Small intestine (tissue), 7 donors: ENCODE data around the gene UNC50. TPM values are rescaled to one million over a fixed set of nuclear protein-coding genes. Genes with fewer than 3 reads are reported as not detected.

Experiments used
- DNase-seq, 2 donors: peaks; one replicate each; pipeline versions ENCODE4 v3.0.0 to v3.0.0-alpha.2; 2013
- FAIRE-seq: peaks from 2 replicates; lab custom pipeline; 2012; peaks lifted over from hg19 to GRCh38; lab: Jason Lieb, UNC
- H3K27ac ChIP-seq, 3 donors: one replicate each; pipeline ENCODE4 v1.5.1; 2013; ENCODE audit warnings: low read length in 2 of 3, mild to moderate bottlenecking in 2 of 3, control low read depth in 1 of 3, inconsistent platforms in 1 of 3, low read depth in 1 of 3, moderate library complexity in 1 of 3
- H3K27me3 ChIP-seq, 3 donors: one replicate each; pipeline ENCODE4 v1.6.1; 2013; ENCODE audit warnings: low read length in 3 of 3, inconsistent platforms in 1 of 3; ENCODE audit not compliant: control insufficient read depth in 3 of 3, insufficient read depth in 3 of 3
- H3K36me3 ChIP-seq, 3 donors: one replicate each; pipeline ENCODE4 v1.6.1; 2013; ENCODE audit warnings: low read length in 3 of 3, inconsistent platforms in 1 of 3, low read depth in 1 of 3, mild to moderate bottlenecking in 1 of 3, moderate library complexity in 1 of 3; ENCODE audit not compliant: control insufficient read depth in 3 of 3, insufficient read depth in 2 of 3
- H3K4me1 ChIP-seq, 3 donors: one replicate each; pipeline ENCODE4 v1.6.1; 2013; ENCODE audit warnings: low read length in 2 of 3, inconsistent platforms in 1 of 3, low read depth in 1 of 3, mild to moderate bottlenecking in 1 of 3, moderate library complexity in 1 of 3; ENCODE audit not compliant: control insufficient read depth in 3 of 3, insufficient read depth in 2 of 3
- H3K4me3 ChIP-seq, 3 donors: one replicate each; pipeline ENCODE4 v1.5.1; 2013; ENCODE audit warnings: low read length in 3 of 3, control low read depth in 1 of 3, inconsistent platforms in 1 of 3, low read depth in 1 of 3, mild to moderate bottlenecking in 1 of 3, moderate library complexity in 1 of 3
- H3K9me3 ChIP-seq, 2 donors: one replicate each; pipeline ENCODE4 v1.6.1; 2013; ENCODE audit warnings: low read depth in 1 of 2, low read length in 1 of 2; ENCODE audit not compliant: control insufficient read depth in 2 of 2, insufficient read depth in 1 of 2
- WGBS, 3 donors: extraction: QIAGEN DNeasy Blood & Tissue Kit; methylation state at CpG; one replicate each; pipeline ENCODE4 v1.1.7; 2013; 5-methylcytosine and 5-hydroxymethylcytosine counted together
- polyA plus RNA-seq, 4 donors: library from polyadenylated mRNA; stranded (reverse) in 3 of 4; unstranded in 1 of 4; fragments of 200-250 nt in 3 of 4; fragments of 120-200 nt in 1 of 4; gene quantifications; one replicate each; pipeline versions ENCODE4 v1.2.1 to v1.2.3, GENCODE V29; 2013
- donor health status: healthy with polysubstance abuse.
- donor health status: control.
- donor health status: control.
- donor health status: Bipolar disorder and iron deficiency.
- donor health status: healthy.

UNC50 gene
- polyA plus RNA-seq, 4 donors = 17.0 to 57.8 (median 27.4) TPM

GRCh38 chr2:98579926-98580325 is 28.5 kb upstream of the UNC50 start:
- Histone ChIP-seq H3K9me3 (no peaks in the 10 kb centered on the region), H3K27me3 (no peaks in the 10 kb centered on the region), H3K27ac (no peak overlapping the region), H3K4me3 (no peak overlapping the region), H3K4me1 (peaks cover 0 to 9% (median 0%) of the 10 kb centered on the region in 3 donors), H3K36me3 (peaks cover 0 to 44% (median 0%) of the 10 kb centered on the region in 3 donors)
- 82 to 87% (median 84%) methylated on average over 7 of the region's 7 CpGs for WGBS, 3 donors
- FAIRE-seq = no peak
- DNase-seq = no peak

DNA sequence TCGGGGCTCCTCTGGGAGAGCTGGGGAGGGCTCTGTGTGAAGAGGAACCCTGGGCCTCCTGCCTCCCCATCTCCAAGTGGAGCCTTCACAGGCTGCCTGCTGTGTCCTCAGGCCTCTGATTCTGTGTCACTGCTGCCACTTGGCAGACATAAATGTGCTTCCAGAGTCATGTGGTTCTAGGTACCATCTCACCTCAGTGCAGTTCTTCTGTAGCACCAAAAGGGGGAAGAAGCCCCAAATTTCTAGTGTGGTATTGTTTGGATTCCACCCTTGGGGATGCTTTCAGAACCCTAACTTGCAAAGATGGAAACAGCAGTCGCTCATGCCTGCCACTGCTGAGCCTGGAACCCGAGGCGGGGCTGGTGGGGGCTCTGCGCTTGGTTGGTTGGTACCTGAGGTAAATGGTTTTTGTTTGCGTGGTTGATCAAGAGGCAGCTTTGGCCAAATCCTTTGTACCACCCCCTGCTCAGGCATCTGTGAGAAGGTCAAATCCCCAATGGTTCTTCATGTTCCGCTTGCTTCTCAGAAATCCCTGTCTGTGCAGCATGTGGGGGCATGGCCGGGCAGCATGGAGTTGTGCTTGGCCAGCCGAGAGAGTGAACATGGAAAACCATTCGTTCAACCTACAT is 27.6 kb upstream of the UNC50 start:
- FAIRE-seq (no peak), DNase-seq (no peak)
- H3K9me3 ChIP-seq = no peaks in the 10 kb centered on the region
- H3K4me1 ChIP-seq = peaks cover 0 to 9% (median 0%) of the 10 kb centered on the region in 3 donors
- no peaks in the 10 kb centered on the region for H3K27me3 ChIP-seq
- no peak overlapping the region for H3K4me3 ChIP-seq
- H3K27ac ChIP-seq = no peak overlapping the region
- peaks cover 0 to 46% (median 0%) of the 10 kb centered on the region in 3 donors for H3K36me3 ChIP-seq
- WGBS, 3 donors = 90 to 96% (median 92%) methylated on average over 10 of the region's 10 CpGs

- DNase-seq (no peak), FAIRE-seq (no peak)
- H3K27me3 ChIP-seq = no peaks in the 10 kb centered on the region
- no peaks in the 10 kb centered on the region for H3K9me3 ChIP-seq
- peaks cover 0 to 9% (median 0%) of the 10 kb centered on the region in 3 donors for H3K4me1 ChIP-seq
- peaks cover 0 to 38% (median 0%) of the 10 kb centered on the region in 3 donors for H3K36me3 ChIP-seq
- no peak overlapping the region for H3K4me3 ChIP-seq
- H3K27ac ChIP-seq = no peak overlapping the region
- 96 to 98% (median 96%) methylated on average over 9 of the region's 9 CpGs for WGBS, 3 donors
Measured at GRCh38 chr2:98582523-98582922, 25.9 kb upstream of the UNC50 start.

- no peak overlapping the region for H3K27ac ChIP-seq
- no peaks in the 10 kb centered on the region for H3K9me3 ChIP-seq
- 93 to 98% (median 96%) methylated on average over 7 of the region's 7 CpGs for WGBS, 3 donors
- H3K4me1 ChIP-seq = peaks cover 0 to 9% (median 0%) of the 10 kb centered on the region in 3 donors
- peaks cover 0 to 31% (median 0%) of the 10 kb centered on the region in 3 donors for H3K36me3 ChIP-seq
- DNase-seq (no peak), FAIRE-seq (no peak)
- no peaks in the 10 kb centered on the region for H3K27me3 ChIP-seq
- H3K4me3 ChIP-seq = no peak overlapping the region
Measured at GRCh38 chr2:98583276-98583675, 25.1 kb upstream of the UNC50 start.

DNA sequence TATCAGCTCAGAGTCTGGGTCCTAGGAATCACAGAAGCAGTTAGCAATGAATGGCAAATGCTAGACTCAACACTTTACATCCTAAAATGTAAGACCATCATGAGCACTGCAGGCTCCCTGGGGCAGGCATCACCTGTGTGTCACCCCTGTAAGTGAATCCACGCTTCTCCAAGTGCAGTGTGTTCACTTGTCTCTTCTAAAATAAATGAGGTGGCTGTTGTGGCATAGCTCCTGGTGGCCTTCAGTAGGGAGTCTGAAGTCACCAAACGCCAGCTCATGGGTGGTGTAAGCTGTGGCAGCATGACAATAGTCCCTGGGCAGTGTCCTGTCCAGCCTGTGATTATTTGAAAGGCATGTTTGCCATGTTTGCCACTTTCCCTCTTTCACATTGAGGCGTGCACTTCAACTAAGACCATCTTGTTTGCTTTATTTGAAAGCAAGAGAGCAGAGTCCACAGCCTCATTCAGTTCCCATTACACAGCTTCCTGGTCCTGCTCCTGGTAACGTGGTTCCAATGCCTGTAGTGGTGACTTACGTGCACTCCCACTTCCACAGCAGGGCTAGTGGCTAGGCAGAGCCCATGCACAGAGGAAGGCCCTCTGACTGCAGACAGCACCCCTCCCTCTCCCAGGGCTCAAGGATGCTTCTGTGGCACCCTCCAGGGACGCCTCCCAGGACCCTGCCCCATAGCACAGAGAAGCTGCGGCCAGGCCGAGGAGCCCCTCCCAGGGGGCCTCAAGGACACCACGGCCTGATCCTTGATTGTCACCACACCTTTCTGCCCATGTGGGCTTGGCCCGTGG is 24.4 kb upstream of the UNC50 start:
- 34 to 77% (median 59%) methylated on average over 10 of the region's 10 CpGs for WGBS, 3 donors
- H3K27ac ChIP-seq = peak overlapping the region in 2 of 3 donors; percentile 35 to 78
- H3K36me3 ChIP-seq = peaks cover 0 to 31% (median 0%) of the 10 kb centered on the region in 3 donors
- peak; percentile 76 to 77 for DNase-seq
- H3K4me3 ChIP-seq = no peak overlapping the region
- H3K4me1 ChIP-seq = peaks cover 0 to 9% (median 0%) of the 10 kb centered on the region in 3 donors
- no peaks in the 10 kb centered on the region for H3K27me3 ChIP-seq
- no peak for FAIRE-seq
- H3K9me3 ChIP-seq = no peaks in the 10 kb centered on the region

DNA sequence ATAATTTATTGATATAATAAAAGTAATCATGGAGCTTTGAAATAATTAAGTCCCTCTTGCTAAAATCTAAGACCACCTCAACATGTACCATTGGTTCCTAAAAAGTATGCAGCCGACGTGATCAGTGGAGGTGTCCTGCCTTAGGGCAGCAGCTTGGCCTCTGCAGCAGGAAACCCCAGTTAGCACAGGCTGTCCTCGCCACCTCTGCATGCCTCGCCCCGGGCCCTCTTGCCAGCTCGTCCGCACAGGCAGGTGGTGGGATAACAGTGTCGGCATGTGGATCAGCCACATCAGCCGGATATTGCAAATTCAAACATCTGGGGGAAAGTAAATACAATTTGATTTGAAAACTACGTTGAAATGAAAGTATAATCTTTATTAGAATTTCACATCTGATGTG is 23.0 kb upstream of the UNC50 start:
- Histone ChIP-seq H3K4me1 (peaks cover 0 to 9% (median 0%) of the 10 kb centered on the region in 3 donors), H3K36me3 (peaks cover 0 to 27% (median 0%) of the 10 kb centered on the region in 3 donors), H3K27me3 (no peaks in the 10 kb centered on the region), H3K4me3 (no peak overlapping the region), H3K27ac (no peak overlapping the region), H3K9me3 (no peaks in the 10 kb centered on the region)
- FAIRE-seq (no peak), DNase-seq (no peak)
- 36 to 80% (median 58%) methylated on average over 10 of the region's 10 CpGs for WGBS, 3 donors

DNA sequence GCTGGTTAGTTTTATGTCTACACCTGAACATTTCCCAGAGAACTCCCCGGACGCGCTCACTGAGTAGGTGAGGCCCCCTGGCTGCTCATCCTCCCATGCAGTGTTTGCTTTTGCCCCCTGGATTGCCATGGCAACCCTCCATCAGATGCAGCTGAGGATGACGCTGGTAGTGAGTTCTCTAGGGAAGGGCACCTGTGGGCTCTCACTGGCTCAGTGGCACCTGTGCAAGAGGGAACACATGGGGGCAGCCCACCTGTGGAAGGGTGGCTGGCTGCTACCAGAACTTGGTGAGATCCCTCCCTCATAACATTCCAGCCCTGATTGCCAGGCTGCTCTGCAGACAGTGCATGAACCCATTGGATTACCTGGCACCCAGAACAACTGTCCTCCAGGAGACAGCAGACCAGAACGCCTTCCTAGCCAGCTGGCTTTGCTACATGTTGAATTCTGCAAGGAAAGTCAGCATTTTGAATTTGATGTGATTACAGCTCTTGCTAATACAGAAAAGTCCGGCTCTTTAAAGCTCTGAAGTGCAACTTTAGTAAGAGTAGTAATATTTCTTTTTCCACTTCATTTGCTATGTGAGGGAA is 21.7 kb upstream of the UNC50 start:
- FAIRE-seq (no peak), DNase-seq (no peak)
- 92 to 98% (median 96%) methylated on average over 6 of the region's 6 CpGs for WGBS, 3 donors
- no peaks in the 10 kb centered on the region for H3K27me3 ChIP-seq
- peaks cover 0 to 9% (median 0%) of the 10 kb centered on the region in 3 donors for H3K4me1 ChIP-seq
- H3K9me3 ChIP-seq = no peaks in the 10 kb centered on the region
- H3K27ac ChIP-seq = no peak overlapping the region
- H3K4me3 ChIP-seq = no peak overlapping the region
- H3K36me3 ChIP-seq = peaks cover 0 to 24% (median 0%) of the 10 kb centered on the region in 3 donors

GRCh38 chr2:98588880-98589431 is 19.4 kb upstream of the UNC50 start:
- H3K4me3 ChIP-seq = no peak overlapping the region
- no peak overlapping the region for H3K27ac ChIP-seq

More at GRCh38 chr2:98588880-98589431, 19.4 kb upstream of the UNC50 start:
- FAIRE-seq (no peak), DNase-seq (no peak)
- peaks cover 0 to 5% (median 0%) of the 10 kb centered on the region in 3 donors for H3K4me1 ChIP-seq
- H3K9me3 ChIP-seq = peaks cover 0 to 2% of the 10 kb centered on the region in 2 donors
- 80 to 87% (median 81%) methylated on average over 4 of the region's 4 CpGs for WGBS, 3 donors
- H3K27me3 ChIP-seq = no peaks in the 10 kb centered on the region
- H3K36me3 ChIP-seq = peaks cover 0 to 21% (median 0%) of the 10 kb centered on the region in 3 donors
